HCT116 (cell line): Measurements from ENCODE around the gene TMEM53.

ENCODE experiments used
- CEBPB ChIP-seq: IDR thresholded peaks from 2 replicates; pipeline ENCODE4 v1.6.1; 2012; ENCODE audit warnings: low read depth
- ELF1 ChIP-seq: IDR thresholded peaks from 2 replicates; pipeline ENCODE4 v1.6.1; 2012; ENCODE audit warnings: low read depth, borderline replicate concordance
- EZH2 ChIP-seq: fragments of 200-600 bp; sonication (generic); IDR thresholded peaks from 2 replicates; pipeline ENCODE4 v1.6.1; 2017; ENCODE audit warnings: antibody characterized with exemption, mixed run types
- EZH2phosphoT487 ChIP-seq: fragments of 200-600 bp; IDR thresholded peaks from 2 replicates; pipeline ENCODE4 v1.6.1; 2018; ENCODE audit warnings: antibody characterized with exemption, borderline replicate concordance
- JUND ChIP-seq: IDR thresholded peaks from 2 replicates; pipeline ENCODE4 v1.6.1; 2012
- POLR2A ChIP-seq: IDR thresholded peaks from 2 replicates; pipeline ENCODE4 v1.7.0; 2011; ENCODE audit warnings: borderline replicate concordance; ENCODE audit not compliant: insufficient read depth, insufficient read length; ENCODE audit errors: extremely low read depth
- POLR2AphosphoS5 ChIP-seq: IDR thresholded peaks from 2 replicates; pipeline ENCODE4 v1.6.1; 2011; ENCODE audit warnings: mild to moderate bottlenecking, low read depth, low read length, moderate library complexity
- SIN3A ChIP-seq: IDR thresholded peaks from 2 replicates; pipeline ENCODE4 v1.6.1; 2012; ENCODE audit warnings: low read depth
- SRF ChIP-seq: IDR thresholded peaks from 2 replicates; pipeline ENCODE4 v1.6.1; 2012; ENCODE audit warnings: low read depth
- ZFX ChIP-seq: fragments of 450-650 bp; IDR thresholded peaks from 2 replicates; pipeline ENCODE4 v1.6.1; 2017
- TF ChIP-seq, protein P1 (sequence below), 3 experiments: fragments of 200-600 bp in 1 of 3; sonication (generic) in 1 of 3; IDR thresholded peaks in 2 of 3; conservative IDR thresholded peaks in 1 of 3; 2 replicates each; pipeline ENCODE4 v1.5.1; 2012 to 2017; ENCODE audit warnings: low read depth in 2 of 3, low read length in 2 of 3, antibody characterized with exemption in 1 of 3, borderline replicate concordance in 1 of 3, control low read depth in 1 of 3, mild to moderate bottlenecking in 1 of 3, mixed read lengths in 1 of 3, mixed run types in 1 of 3, moderate library complexity in 1 of 3; ENCODE audit not compliant: insufficient read depth in 1 of 3
- TF ChIP-seq, protein P2 (sequence below): IDR thresholded peaks from 2 replicates; pipeline ENCODE4 v1.6.1; 2012
- TF ChIP-seq, protein P3 (sequence below): IDR thresholded peaks from 2 replicates; pipeline ENCODE4 v1.6.1; 2011; ENCODE audit warnings: mild to moderate bottlenecking, low read length, moderate library complexity; ENCODE audit not compliant: insufficient replicate concordance; ENCODE audit errors: extremely low read depth
- TF ChIP-seq, protein P4 (sequence below): IDR thresholded peaks from 2 replicates; pipeline ENCODE4 v1.6.1; 2012; ENCODE audit warnings: low read depth

DNA sequence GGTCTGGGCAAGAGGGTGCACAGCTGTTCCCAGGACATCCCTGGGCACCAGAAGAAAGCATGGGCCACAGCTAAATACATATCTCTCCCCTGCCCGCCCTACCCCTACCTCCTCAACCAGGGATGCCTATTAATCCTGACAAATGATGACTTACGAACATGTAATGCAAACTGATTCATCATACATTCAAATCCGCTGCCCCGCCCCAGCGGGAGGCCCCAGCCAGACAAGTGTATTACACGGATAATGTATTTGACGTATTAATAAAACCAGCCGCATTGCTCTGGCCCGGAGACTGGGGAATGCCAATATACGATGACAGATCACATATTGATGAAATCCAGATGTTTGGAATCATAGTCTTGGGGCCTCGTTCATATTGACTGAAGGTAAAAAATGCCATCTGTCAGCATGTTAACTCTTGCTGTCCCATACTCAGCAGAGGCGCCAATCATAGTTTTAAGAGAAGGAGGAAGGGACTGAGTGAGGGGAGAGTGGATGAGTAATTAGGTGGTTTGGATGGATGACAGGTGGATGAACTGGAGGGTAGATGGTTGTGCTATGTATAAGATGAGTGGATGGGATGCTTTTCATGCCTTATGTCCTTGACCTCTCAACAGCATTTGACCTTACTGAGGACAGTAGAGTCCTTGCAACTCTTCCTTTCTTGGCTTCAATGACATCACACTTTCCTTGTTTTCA is 68.2 kb downstream of the TMEM53 start:
- no peak for TF ChIP-seq SRF
- TF ChIP-seq SIN3A: no peak
- no peak for TF ChIP-seq ZFX
- TF ChIP-seq, protein P1, sequence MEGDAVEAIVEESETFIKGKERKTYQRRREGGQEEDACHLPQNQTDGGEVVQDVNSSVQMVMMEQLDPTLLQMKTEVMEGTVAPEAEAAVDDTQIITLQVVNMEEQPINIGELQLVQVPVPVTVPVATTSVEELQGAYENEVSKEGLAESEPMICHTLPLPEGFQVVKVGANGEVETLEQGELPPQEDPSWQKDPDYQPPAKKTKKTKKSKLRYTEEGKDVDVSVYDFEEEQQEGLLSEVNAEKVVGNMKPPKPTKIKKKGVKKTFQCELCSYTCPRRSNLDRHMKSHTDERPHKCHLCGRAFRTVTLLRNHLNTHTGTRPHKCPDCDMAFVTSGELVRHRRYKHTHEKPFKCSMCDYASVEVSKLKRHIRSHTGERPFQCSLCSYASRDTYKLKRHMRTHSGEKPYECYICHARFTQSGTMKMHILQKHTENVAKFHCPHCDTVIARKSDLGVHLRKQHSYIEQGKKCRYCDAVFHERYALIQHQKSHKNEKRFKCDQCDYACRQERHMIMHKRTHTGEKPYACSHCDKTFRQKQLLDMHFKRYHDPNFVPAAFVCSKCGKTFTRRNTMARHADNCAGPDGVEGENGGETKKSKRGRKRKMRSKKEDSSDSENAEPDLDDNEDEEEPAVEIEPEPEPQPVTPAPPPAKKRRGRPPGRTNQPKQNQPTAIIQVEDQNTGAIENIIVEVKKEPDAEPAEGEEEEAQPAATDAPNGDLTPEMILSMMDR (IDR thresholded peaks at IDR 0.05 in 2 of 3, conservative IDR thresholded peaks at IDR 0.05 in 1 of 3; ENCODE audit: borderline replicate concordance in 1 of 3, insufficient read depth in 1 of 3, low read depth in 2 of 3, low read length in 2 of 3): no peak
- no peak for TF ChIP-seq POLR2A
- TF ChIP-seq, protein P2, sequence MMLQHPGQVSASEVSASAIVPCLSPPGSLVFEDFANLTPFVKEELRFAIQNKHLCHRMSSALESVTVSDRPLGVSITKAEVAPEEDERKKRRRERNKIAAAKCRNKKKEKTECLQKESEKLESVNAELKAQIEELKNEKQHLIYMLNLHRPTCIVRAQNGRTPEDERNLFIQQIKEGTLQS: no peak
- no peak for TF ChIP-seq EZH2
- TF ChIP-seq EZH2phosphoT487: no peak
- TF ChIP-seq JUND: no peak
- TF ChIP-seq CEBPB: no peak
- TF ChIP-seq, protein P3, sequence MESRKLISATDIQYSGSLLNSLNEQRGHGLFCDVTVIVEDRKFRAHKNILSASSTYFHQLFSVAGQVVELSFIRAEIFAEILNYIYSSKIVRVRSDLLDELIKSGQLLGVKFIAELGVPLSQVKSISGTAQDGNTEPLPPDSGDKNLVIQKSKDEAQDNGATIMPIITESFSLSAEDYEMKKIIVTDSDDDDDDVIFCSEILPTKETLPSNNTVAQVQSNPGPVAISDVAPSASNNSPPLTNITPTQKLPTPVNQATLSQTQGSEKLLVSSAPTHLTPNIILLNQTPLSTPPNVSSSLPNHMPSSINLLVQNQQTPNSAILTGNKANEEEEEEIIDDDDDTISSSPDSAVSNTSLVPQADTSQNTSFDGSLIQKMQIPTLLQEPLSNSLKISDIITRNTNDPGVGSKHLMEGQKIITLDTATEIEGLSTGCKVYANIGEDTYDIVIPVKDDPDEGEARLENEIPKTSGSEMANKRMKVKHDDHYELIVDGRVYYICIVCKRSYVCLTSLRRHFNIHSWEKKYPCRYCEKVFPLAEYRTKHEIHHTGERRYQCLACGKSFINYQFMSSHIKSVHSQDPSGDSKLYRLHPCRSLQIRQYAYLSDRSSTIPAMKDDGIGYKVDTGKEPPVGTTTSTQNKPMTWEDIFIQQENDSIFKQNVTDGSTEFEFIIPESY: no peak
- TF ChIP-seq, protein P4, sequence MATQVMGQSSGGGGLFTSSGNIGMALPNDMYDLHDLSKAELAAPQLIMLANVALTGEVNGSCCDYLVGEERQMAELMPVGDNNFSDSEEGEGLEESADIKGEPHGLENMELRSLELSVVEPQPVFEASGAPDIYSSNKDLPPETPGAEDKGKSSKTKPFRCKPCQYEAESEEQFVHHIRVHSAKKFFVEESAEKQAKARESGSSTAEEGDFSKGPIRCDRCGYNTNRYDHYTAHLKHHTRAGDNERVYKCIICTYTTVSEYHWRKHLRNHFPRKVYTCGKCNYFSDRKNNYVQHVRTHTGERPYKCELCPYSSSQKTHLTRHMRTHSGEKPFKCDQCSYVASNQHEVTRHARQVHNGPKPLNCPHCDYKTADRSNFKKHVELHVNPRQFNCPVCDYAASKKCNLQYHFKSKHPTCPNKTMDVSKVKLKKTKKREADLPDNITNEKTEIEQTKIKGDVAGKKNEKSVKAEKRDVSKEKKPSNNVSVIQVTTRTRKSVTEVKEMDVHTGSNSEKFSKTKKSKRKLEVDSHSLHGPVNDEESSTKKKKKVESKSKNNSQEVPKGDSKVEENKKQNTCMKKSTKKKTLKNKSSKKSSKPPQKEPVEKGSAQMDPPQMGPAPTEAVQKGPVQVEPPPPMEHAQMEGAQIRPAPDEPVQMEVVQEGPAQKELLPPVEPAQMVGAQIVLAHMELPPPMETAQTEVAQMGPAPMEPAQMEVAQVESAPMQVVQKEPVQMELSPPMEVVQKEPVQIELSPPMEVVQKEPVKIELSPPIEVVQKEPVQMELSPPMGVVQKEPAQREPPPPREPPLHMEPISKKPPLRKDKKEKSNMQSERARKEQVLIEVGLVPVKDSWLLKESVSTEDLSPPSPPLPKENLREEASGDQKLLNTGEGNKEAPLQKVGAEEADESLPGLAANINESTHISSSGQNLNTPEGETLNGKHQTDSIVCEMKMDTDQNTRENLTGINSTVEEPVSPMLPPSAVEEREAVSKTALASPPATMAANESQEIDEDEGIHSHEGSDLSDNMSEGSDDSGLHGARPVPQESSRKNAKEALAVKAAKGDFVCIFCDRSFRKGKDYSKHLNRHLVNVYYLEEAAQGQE: no peak
- no peak for TF ChIP-seq POLR2AphosphoS5
- no peak for TF ChIP-seq ELF1
